H1 (cell line): Measurements from ENCODE around the gene RASL10B. TPM values are rescaled to one million over a fixed set of nuclear protein-coding genes. Genes with fewer than 3 reads are reported as not detected.

Experiments
- CTCF ChIA-PET: fragments of 300-600 bp; sonication (Branson Sonifier 250); formaldehyde crosslinking; loops from one replicate; lab custom pipeline; 2021; ENCODE audit not compliant: partially characterized antibody; lab: Charles Lee
- POLR2A ChIA-PET: fragments of 300-600 bp; sonication (Branson Sonifier 250); formaldehyde crosslinking; loops from one replicate; lab custom pipeline; 2021; ENCODE audit warnings: inconsistent platforms; ENCODE audit not compliant: partially characterized antibody; lab: Charles Lee
- DNase-seq, 2 experiments: peaks; one replicate each; pipeline versions ENCODE4 v3.0.0 to v3.0.0-alpha.2; 2010 to 2022; ENCODE audit warnings: low spot score in 2 of 2, low read depth in 1 of 2, mixed read lengths in 1 of 2
- FAIRE-seq: peaks from 2 replicates; lab custom pipeline; 2011; peaks lifted over from hg19 to GRCh38; lab: Jason Lieb, UNC
- H2AFZ ChIP-seq: 2 replicates; pipeline ENCODE4 v1.8.1; 2012; ENCODE audit warnings: low read length, inconsistent platforms
- H2AK5ac ChIP-seq: 2 replicates; pipeline ENCODE4 v1.6.1; 2013; ENCODE audit warnings: low read depth, low read length
- H2BK120ac ChIP-seq: replicated peaks from 2 replicates; pipeline ENCODE3; 2013; ENCODE audit warnings: low read depth, low read length, inconsistent platforms
- H2BK12ac ChIP-seq: 2 replicates; pipeline ENCODE4 v1.6.1; 2013; ENCODE audit warnings: low read depth, low read length
- H2BK15ac ChIP-seq: 2 replicates; pipeline ENCODE4 v1.6.1; 2013; ENCODE audit warnings: low read length
- H2BK20ac ChIP-seq: 2 replicates; pipeline ENCODE4 v1.6.1; 2013; ENCODE audit warnings: low read length
- H2BK5ac ChIP-seq: 2 replicates; pipeline ENCODE4 v1.6.1; 2013; ENCODE audit warnings: low read depth, low read length
- H3K14ac ChIP-seq: 2 replicates; pipeline ENCODE4 v1.6.1; 2013; ENCODE audit warnings: inconsistent platforms; ENCODE audit not compliant: insufficient read length
- H3K18ac ChIP-seq: 2 replicates; pipeline ENCODE4 v1.6.1; 2013; ENCODE audit warnings: low read length; ENCODE audit errors: extremely low read depth
- H3K23ac ChIP-seq: 2 replicates; pipeline ENCODE4 v1.6.1; 2013; ENCODE audit warnings: inconsistent platforms; ENCODE audit not compliant: insufficient read length
- H3K23me2 ChIP-seq: 2 replicates; pipeline ENCODE4 v1.6.1; 2013; ENCODE audit warnings: low read depth, low read length
- H3K27ac ChIP-seq: 2 replicates; pipeline ENCODE4 v1.6.1; 2011; ENCODE audit warnings: low read depth, low read length, inconsistent platforms
- H3K27me3 ChIP-seq, 4 experiments: replicated peaks in 1 of 4; 1 replicate in 1 of 4; 2 replicates in 3 of 4; pipeline versions ENCODE4 v1.6.1 to v1.8.1; 2011 to 2013; ENCODE audit warnings: low read length in 3 of 4, mild to moderate bottlenecking in 3 of 4, inconsistent platforms in 2 of 4, mixed read lengths in 2 of 4, moderate library complexity in 1 of 4; ENCODE audit not compliant: control insufficient read depth in 3 of 4, insufficient read depth in 3 of 4; ENCODE audit errors: extremely low read depth in 1 of 4
- H3K36me3 ChIP-seq, 4 experiments: 2 replicates each; pipeline versions ENCODE4 v1.6.1 to v1.8.1; 2011 to 2013; ENCODE audit warnings: mild to moderate bottlenecking in 4 of 4, low read length in 3 of 4, moderate library complexity in 2 of 4, control low read depth in 1 of 4, inconsistent platforms in 1 of 4; ENCODE audit not compliant: insufficient read depth in 4 of 4, control insufficient read depth in 2 of 4
- H3K4ac ChIP-seq: replicated peaks from 2 replicates; pipeline ENCODE3; 2013; ENCODE audit warnings: low read length, low read depth, mixed read lengths, inconsistent platforms; ENCODE audit not compliant: insufficient read length
- H3K4me1 ChIP-seq, 4 experiments: replicated peaks in 1 of 4; 1 replicate in 1 of 4; 2 replicates in 3 of 4; pipeline versions ENCODE4 v1.6.1 to v1.8.1; 2011 to 2013; ENCODE audit warnings: low read length in 3 of 4, inconsistent platforms in 2 of 4, mixed read lengths in 1 of 4; ENCODE audit not compliant: insufficient read depth in 4 of 4, control insufficient read depth in 3 of 4
- H3K4me2 ChIP-seq, 2 experiments: 2 replicates each; pipeline versions ENCODE4 v1.6.1 to v1.8.1; 2011 to 2013; ENCODE audit warnings: low read depth in 2 of 2, low read length in 2 of 2, control low read depth in 1 of 2, inconsistent platforms in 1 of 2, mild to moderate bottlenecking in 1 of 2; ENCODE audit not compliant: insufficient read depth in 1 of 2
- H3K4me3 ChIP-seq, 4 experiments: fragments of 200-600, 300-600 bp in 1 of 4; sonication (generic), shearing (Covaris generic), sonication (Bioruptor Twin) in 1 of 4; 2 replicates each; pipeline versions ENCODE4 v1.5.1 to v1.8.1; 2011 to 2016; ENCODE audit warnings: low read length in 4 of 4, low read depth in 3 of 4, control low read depth in 2 of 4, inconsistent platforms in 2 of 4, mild to moderate bottlenecking in 2 of 4, mixed read lengths in 1 of 4, moderate library complexity in 1 of 4; ENCODE audit not compliant: insufficient read depth in 2 of 4; ENCODE audit errors: extremely low read depth in 1 of 4
- H3K56ac ChIP-seq: replicated peaks from 2 replicates; pipeline ENCODE3; 2013; ENCODE audit warnings: low read depth, mild to moderate bottlenecking, mixed read lengths, low read length, inconsistent platforms; ENCODE audit not compliant: insufficient read length
- H3K79me1 ChIP-seq: 2 replicates; pipeline ENCODE4 v1.6.1; 2013; ENCODE audit warnings: low read depth, low read length, control low read depth
- H3K79me2 ChIP-seq, 2 experiments: 2 replicates each; pipeline versions ENCODE4 v1.6.1 to v1.8.1; 2012 to 2013; ENCODE audit warnings: low read length in 2 of 2, mild to moderate bottlenecking in 2 of 2, inconsistent platforms in 1 of 2; ENCODE audit not compliant: insufficient read depth in 2 of 2, control insufficient read depth in 1 of 2
- H3K9ac ChIP-seq, 4 experiments: replicated peaks in 1 of 4; 1 replicate in 1 of 4; 2 replicates in 3 of 4; pipeline versions ENCODE4 v1.6.1 to v1.8.1; 2011 to 2013; ENCODE audit warnings: low read depth in 3 of 4, low read length in 3 of 4, control low read depth in 2 of 4, mild to moderate bottlenecking in 2 of 4, moderate library complexity in 2 of 4, inconsistent platforms in 1 of 4; ENCODE audit errors: extremely low read depth in 1 of 4
- H3K9me3 ChIP-seq, 2 experiments: 2 replicates each; pipeline versions ENCODE4 v1.6.1 to v1.8.1; 2012 to 2013; ENCODE audit warnings: mild to moderate bottlenecking in 2 of 2, moderate library complexity in 2 of 2, control low read depth in 1 of 2, inconsistent platforms in 1 of 2, low read depth in 1 of 2, low read length in 1 of 2, mixed read lengths in 1 of 2; ENCODE audit not compliant: insufficient read depth in 2 of 2
- H4K20me1 ChIP-seq, 2 experiments: replicated peaks in 1 of 2; 2 replicates each; pipeline versions ENCODE3 to v1.8.1; 2011 to 2013; ENCODE audit warnings: inconsistent platforms in 2 of 2, low read length in 2 of 2, mild to moderate bottlenecking in 1 of 2; ENCODE audit not compliant: insufficient read depth in 2 of 2, control insufficient read depth in 1 of 2
- H4K5ac ChIP-seq: 2 replicates; pipeline ENCODE4 v1.6.1; 2013; ENCODE audit warnings: low read length, low read depth, mixed read lengths, inconsistent platforms; ENCODE audit not compliant: insufficient read length
- H4K8ac ChIP-seq: 2 replicates; pipeline ENCODE4 v1.8.0; 2013; ENCODE audit warnings: mild to moderate bottlenecking, moderate library complexity, low read length, inconsistent platforms; ENCODE audit not compliant: insufficient read depth; ENCODE audit errors: extremely low read depth
- H4K91ac ChIP-seq: replicated peaks from 2 replicates; pipeline ENCODE3; 2013; ENCODE audit warnings: low read length, mixed read lengths, inconsistent platforms; ENCODE audit not compliant: insufficient read length
- EZH2 ChIP-seq: fragments of 200-600 bp; sonication (generic); IDR thresholded peaks from 2 replicates; pipeline ENCODE4 v1.7.1; 2012; ENCODE audit warnings: low read depth, mild to moderate bottlenecking, moderate library complexity, low read length, inconsistent platforms; ENCODE audit not compliant: severe bottlenecking
- MAX ChIP-seq: IDR thresholded peaks from 2 replicates; pipeline ENCODE4 v1.6.1; 2012; ENCODE audit warnings: inconsistent platforms
- WGBS, 2 experiments: shearing (Covaris generic) in 1 of 2; methylation state at CpG; one replicate each; pipeline versions ENCODE4 v1.1.6 to v1.1.7; 2013 to 2015; ENCODE audit warnings: low lambda C conversion rate in 2 of 2, mixed read lengths in 2 of 2, inconsistent platforms in 1 of 2, low coverage in 1 of 2, missing lambda C conversion rate in 1 of 2; ENCODE audit not compliant: insufficient replicate concordance in 2 of 2, insufficient coverage in 1 of 2, insufficient read length in 1 of 2; ENCODE audit errors: extremely low coverage in 1 of 2, missing lambda C conversion rate in 1 of 2; 5-methylcytosine and 5-hydroxymethylcytosine counted together
- polyA plus RNA-seq, 7 experiments: library from polyadenylated mRNA; depleted of rRNA in 3 of 7; stranded (reverse) in 5 of 7; unstranded in 2 of 7; fragments of >200 nt in 5 of 7; fragments of 200-250 nt in 2 of 7; gene quantifications; 1 replicate in 5 of 7; 2 replicates in 1 of 7; 4 replicates in 1 of 7; pipeline versions ENCODE4 v1.2.1 to v1.2.3, GENCODE V29; 2011 to 2013; ENCODE audit warnings: missing spikeins in 2 of 7, mixed read lengths in 2 of 7
- total RNA-seq: library from RNA; stranded (reverse); fragmentation: NEBNext Ultra II Directional; extraction: Animal tissue kit (Norgen Biotek cat#: 25700); gene quantifications from 2 replicates; pipeline ENCODE4 v1.2.1, GENCODE V29; 2021

Gene RASL10B
- total and polyA plus RNA-seq, 2 of the 8 experiments (the other 6 are each of a cell fraction or from before 2014, with no cell fraction given): 17.5 to 22.8 TPM

- H3K9ac ChIP-seq: no peak overlapping the region
- no peak overlapping the region for H4K5ac ChIP-seq
- H2BK120ac ChIP-seq: no peak overlapping the region
- WGBS, 2 experiments: 81% methylated on average over 11 of the region's 11 CpGs; no CpG with 5 or more reads in 1 of the 2 experiments
- peak; percentile 37; the same call in 1 of the 2 replicates for TF ChIP-seq MAX
- no peak for TF ChIP-seq EZH2
- DNase-seq (no peak), FAIRE-seq (no peak)
- H2BK20ac ChIP-seq: no peak overlapping the region
- H2BK15ac ChIP-seq: peak overlapping the region; percentile 84; the same call in 1 of the 2 replicates
- H4K91ac ChIP-seq: no peak overlapping the region
- H4K8ac ChIP-seq: no peak overlapping the region
- no peak overlapping the region for H2AFZ ChIP-seq
- ChIA-PET CTCF (interaction anchor here (1.0 to 13.0 kb wide), 10 partner anchors 14 to 152 kb away, joined by 3 to 247 read pairs (median 27); partner anchors contain the start of genes GAS2L2, MMP28 and TAF15), POLR2A (interaction anchor here (0.7 to 3.4 kb wide), 9 partner anchors 8 to 74 kb away, joined by 3 to 62 read pairs (median 3); partner anchors contain the start of gene TAF15)
- H3K79me2 ChIP-seq: no peaks in the 10 kb centered on the region
- peak overlapping the region; percentile 60; the same call in 1 of the 2 replicates for H3K18ac ChIP-seq
- no peak overlapping the region for H3K23ac ChIP-seq
- H3K9me3 ChIP-seq: no peaks in the 10 kb centered on the region; a peak in 1 of 4 replicates
- H3K4me1 ChIP-seq: peaks cover 0 to 12% (median 7%) of the 10 kb centered on the region in 4 experiments; a peak in 5 of 7 replicates
- H4K20me1 ChIP-seq: no peaks in the 10 kb centered on the region
- H3K4me3 ChIP-seq: peak overlapping the region in 2 of 4 experiments; percentile 38 to 61; a peak in 3 of 8 replicates
- H3K27me3 ChIP-seq: peaks cover 0 to 3% (median 2%) of the 10 kb centered on the region in 4 experiments; a peak in 3 of 7 replicates
- H2AK5ac ChIP-seq: no peak overlapping the region
- no peaks in the 10 kb centered on the region for H3K79me1 ChIP-seq
- no peak overlapping the region for H3K4ac ChIP-seq
- no peaks in the 10 kb centered on the region for H3K36me3 ChIP-seq
- no peaks in the 10 kb centered on the region for H3K23me2 ChIP-seq
- no peak overlapping the region for H3K27ac ChIP-seq
- peak overlapping the region; percentile 3 to 69; a peak in 2 of 4 replicates for H3K4me2 ChIP-seq
- H3K56ac ChIP-seq: no peak overlapping the region
- no peak overlapping the region for H3K14ac ChIP-seq
- no peak overlapping the region for H2BK12ac ChIP-seq
- H2BK5ac ChIP-seq: 0 out of 2 replicates have a peak overlapping the region, but pooled peaks have one; percentile 60
Observed at GRCh38 chr17:35765086-35765710, 33.8 kb downstream of the RASL10B start.
